ENCODE data around the gene PAX6.

PAX6 gene

DNA sequence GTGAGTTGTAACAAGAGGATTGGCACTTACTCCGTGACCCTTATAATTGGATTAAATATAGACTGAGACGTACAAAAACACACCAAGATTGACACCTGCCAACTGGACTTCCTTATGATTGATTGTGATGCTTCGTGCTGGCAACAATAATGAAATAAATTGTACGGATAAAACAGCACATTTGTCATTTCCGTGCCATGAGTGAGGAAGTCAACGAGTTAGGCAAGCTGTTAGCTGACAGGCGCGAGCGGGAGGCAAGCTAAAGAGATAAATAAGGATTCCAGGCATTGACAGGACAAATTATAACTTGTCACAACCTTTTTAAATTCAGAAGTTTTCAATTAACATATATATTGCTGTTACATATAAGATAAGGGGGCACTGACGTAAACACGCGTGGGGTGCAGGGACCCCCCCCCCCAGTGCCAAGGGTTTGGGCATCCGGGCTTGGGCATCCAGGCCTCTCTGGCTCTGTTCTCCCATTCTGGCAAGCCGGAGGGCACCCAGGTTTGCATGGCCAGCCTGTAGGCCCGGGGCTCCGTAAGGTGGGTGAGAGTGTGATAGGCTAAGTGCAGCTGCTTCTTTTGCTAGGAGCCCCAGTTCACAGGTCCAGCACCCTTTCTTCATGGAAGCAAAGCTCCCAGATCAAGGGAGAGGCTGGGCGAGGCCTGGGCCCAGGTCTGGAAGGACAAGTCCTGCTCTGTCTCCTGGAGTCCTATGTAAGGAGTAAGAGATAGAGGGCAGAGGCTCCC, 11.2 kb upstream of the PAX6 start:
- no peak for DNase-seq (ENCODE audit: low read depth)

GRCh38 chr11:31821766-31822165, 10.6 kb upstream of the PAX6 start:
- no peak for DNase-seq (ENCODE audit: low read depth)

GRCh38 chr11:31821235-31821764, 10.2 kb upstream of the PAX6 start:
- DNase-seq (ENCODE audit: low read depth): no peak

GRCh38 chr11:31820438-31820818, 9.3 kb upstream of the PAX6 start:
- DNase-seq (ENCODE audit: low read depth): no peak

GRCh38 chr11:31819621-31820437, 8.7 kb upstream of the PAX6 start:
- DNase-seq (ENCODE audit: low read depth): no peak

DNA sequence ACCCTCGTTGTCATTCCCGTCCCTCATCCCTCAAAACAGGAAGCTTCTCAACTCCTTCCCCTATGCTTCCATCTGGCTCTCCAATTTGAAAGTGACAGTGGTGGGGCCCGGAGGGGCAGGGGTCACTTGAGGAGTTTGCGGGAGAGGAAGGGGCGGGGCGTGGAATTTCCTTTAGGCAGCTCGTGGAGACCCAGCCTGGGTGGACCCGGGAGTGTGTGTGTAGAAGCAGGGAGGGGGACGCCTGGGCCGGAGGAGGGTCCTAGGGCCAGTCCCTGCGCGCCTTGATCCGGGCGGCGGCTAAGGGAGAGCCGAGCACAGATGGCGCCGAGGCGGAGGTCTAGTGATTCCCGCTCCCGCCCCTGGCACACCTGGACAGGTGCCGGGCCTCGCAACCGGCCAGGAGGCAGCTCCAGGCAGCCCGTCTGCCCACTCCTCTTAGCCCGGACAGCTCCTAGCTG, 7.8 kb upstream of the PAX6 start:
- no peak for DNase-seq (ENCODE audit: low read depth)

- no peak for DNase-seq (ENCODE audit: low read depth)
Measured at GRCh38 chr11:31818425-31818755, 7.3 kb upstream of the PAX6 start.

GRCh38 chr11:31817621-31818424, 6.7 kb upstream of the PAX6 start:
- DNase-seq (ENCODE audit: low read depth): no peak

GRCh38 chr11:31817054-31817620, 6.0 kb upstream of the PAX6 start:
- DNase-seq (ENCODE audit: low read depth): no peak

DNA sequence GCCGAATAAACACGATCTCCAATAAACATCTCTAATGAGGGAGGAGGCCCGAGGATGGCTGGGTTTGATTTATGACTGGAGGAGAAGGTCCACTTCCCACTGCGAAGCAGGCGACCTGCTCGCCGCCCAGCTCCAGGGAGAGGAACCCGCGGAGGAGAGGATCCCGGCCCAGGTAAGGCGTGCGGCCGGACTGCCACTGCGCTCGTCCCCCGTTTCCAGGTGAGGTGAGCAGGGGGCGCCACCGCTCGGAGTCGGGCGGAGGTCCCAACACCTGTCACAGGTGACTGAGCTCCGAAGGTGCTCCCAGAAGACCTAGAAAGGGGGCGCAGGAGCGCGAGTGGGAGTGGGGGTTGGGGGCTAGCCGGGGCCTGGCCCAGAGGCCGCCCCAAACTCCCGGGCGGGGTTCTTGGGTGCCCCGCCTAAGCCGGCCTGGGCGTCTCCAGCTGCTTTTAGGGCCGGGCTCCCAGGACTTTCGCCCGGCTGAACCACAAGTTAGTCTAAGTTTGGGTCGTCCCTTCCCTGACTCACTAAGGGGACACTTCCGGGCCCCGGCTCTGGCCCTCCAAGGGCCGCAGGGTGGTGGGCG, 5.4 kb upstream of the PAX6 start:
- DNase-seq (ENCODE audit: low read depth): no peak

- DNase-seq (ENCODE audit: low read depth): no peak
Measured at GRCh38 chr11:31815711-31816467, 4.8 kb upstream of the PAX6 start.

DNA sequence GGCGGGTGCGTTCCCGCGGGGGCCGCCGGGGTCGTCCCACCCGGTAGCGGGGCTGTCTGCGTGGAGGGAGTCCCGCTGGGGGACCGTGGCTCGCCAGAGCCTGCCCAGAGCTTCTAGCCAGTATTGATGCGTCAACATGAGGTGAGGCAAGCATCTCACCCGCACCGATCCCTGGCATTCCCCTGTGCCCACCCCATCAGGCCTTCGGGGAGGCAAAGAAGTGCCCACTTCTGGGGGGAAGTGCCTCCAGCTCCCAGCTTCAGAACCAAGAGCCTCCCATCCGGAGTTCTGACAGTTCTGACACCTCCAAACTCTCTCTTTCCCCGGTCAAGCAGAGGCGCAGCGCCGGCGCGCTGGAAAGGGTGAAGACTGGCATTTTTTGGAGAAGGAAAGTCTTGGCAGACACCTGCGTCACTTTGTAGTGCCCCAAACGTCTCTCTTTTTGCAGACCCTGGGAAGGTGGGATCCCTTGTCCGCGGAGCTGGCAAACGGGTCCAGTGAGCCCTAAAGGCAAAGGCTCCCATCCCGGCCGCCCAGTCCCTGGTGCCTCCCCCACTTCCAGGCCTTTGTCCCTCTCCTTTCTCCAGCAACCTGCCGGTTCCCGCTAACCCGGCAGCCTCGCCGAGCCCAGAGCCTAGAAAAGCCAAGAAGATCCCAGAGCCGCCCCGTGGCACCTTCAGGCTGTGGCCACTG, 3.2 kb upstream of the PAX6 start:
- no peak for DNase-seq (ENCODE audit: low read depth)

DNA sequence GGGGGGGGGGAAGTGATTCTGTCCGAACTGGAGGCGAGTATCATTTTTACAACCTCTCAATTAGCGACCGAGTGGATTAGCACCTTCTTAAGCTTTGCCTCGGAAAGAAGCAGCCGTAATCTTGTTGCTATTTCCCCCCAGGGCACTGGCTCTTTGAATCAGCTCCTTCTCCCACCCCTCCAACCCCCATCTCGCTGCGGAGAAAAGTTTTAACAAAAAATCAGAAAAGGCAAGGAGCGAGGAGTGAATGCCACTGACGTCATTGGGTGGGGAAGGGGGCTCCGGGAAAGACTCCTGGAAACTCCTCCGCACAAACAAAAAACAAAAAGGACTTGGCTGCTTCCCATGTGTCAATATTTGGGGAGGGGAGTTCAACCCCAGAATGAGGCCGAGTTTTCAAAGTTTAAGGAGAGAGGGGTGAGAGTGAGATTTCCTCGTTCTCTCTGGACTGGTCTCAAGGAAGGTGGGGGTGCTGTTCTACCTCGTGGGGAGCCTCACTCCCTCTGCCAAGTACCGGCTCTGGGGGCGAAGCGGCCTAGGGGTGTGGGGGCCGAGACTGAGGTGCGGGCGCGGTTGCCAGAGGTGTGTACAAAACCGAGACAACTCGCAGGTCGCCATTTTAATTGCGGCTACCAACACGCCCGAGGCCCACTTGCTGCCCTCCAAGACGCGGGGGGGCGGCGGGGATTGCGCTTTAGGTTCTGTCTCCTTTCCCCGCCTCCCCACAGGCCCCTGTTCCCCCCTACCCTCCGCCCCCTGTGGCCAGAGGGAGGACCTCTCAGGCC, 2.5 kb upstream of the PAX6 start:
- DNase-seq (ENCODE audit: low read depth): no peak

DNA sequence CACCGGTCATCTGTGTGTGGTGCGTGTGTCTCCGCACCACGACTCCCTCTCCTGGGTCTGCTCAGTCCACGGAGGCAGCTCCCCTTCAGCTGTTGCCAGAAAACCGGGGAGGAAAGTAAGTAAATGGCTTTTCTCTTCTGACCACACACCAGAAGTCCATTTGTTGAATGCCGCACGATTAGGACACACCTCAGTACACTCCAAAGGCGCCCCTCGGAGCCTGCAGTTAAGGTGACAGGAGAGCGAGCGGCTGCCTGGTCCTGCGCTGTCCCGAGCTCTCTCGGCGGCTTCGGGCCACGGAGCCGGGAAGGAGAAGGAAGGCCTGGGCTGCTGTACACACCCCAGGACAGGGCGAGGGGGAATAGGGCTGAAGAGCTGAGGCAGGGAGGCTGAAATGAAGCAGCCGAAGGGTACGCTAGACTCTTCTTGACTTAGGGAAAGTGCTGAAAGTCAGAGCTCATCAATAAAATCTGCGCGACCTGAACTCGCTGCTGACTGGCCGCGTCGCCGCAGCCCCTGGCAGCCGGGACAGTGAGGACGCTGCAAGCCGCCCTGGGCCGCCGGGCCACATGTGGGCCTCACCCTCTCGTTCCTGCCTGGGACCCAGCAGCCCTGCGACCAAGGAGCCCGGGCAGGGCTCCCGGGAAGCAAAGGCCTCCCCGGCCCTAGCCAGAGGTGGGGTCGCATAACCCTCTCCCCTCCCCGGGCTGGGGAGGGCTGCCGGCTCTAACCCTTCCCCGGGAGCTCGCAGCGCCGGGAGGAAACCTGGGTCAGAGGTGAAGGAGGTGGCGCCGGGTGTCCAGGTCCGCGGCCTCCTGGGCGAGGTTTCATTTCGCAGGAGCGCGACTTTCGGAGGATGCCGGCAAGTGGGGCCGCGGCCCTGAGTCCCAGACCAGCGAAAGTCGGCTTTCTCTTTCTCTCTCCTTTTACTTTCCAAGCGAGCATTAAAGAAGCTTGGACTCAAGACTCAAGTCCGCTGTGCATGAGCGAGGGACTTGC, 1.6 kb upstream of the PAX6 start:
- DNase-seq (ENCODE audit: low read depth): no peak

DNA sequence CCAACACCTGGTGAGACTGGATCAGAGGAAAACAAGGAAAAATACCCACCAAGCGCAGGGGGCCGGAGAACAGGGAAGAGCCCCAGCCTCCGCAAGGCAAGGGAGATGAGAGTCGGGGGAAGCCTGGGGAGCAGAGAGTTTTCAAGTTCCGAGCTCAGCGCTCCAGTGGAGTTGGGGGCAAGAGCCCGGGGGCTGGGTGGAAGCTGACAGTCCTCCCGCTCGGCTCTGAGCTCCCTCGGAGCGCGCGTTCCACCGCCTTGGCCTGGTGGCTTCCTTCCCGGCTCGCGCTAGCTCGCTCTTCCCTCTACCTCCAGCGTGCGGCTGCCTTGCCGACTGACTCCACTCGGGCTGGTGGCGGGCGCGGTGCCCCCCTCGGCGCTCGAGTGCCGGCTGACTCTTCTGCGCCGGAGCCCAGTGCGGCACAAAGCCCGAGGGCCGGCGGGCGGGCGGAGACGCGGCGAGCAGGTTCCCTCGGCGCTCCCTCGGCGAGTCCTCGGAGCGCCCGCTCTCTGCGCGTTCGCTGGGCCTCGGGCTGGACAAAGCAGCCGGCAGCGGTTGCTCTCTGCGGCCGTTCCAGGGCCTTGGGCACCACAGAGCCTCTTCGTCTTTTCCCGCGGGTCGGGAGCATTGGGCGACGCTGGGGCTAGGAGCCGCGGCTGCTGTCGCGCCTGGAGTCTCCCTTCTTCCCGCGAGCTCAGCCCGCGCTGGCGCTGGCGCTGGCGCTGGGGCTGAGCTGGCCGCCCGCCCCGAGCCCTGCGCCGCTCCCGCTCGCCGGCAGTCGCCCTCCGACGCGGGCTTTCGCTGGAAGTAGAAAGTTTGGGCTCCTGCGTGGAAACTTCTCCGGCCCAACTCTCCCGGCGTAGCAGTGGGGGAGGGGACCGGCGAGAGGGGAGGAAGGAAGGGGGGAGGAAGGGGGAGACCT, 1.0 kb downstream of the PAX6 start:
- DNase-seq (ENCODE audit: low read depth): peak; percentile 28

DNA sequence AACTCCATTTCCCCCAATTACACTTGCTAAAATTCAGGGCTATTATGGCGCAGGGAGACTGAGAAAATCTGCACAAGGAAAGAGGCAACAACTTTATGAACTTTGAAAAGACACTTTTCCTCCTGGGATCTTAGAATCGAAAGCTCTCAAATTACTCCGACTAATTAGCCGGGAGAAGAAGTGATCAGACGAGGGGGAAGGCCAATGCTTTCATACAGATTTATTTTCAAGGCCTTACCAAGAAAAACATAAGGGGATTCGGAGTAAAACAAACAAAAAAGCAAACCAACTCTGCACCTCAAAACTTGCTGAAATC, 1.6 kb downstream of the PAX6 start:
- no peak for DNase-seq (ENCODE audit: low read depth)

Data from GM04504 (cell line).